K562 (cell line): Measurements from ENCODE around the gene DDIT3. TPM values are rescaled to one million over a fixed set of nuclear protein-coding genes. Genes with fewer than 3 reads are reported as not detected.

Experiments
- ATF1 ChIP-seq, 2 experiments: fragments of 450-650 bp in 1 of 2; IDR thresholded peaks; 2 replicates each; pipeline ENCODE4 v1.6.1; 2016; ENCODE audit warnings: missing compliant biosample characterization in 1 of 2, missing genetic modification characterization in 1 of 2
- IFI16 ChIP-seq: fragments of 250-450 bp; sonication (Bioruptor Pico); IDR thresholded peaks from 2 replicates; pipeline ENCODE4 v2.1.2; 2022; ENCODE audit warnings: mild to moderate bottlenecking, inconsistent platforms
- MAFF ChIP-seq: IDR thresholded peaks from 2 replicates; pipeline ENCODE4 v1.6.1; 2012; ENCODE audit warnings: low read length, improper control_type of control experiment
- NCOA2 ChIP-seq, 2 experiments: fragments of 450-650 bp; IDR thresholded peaks; 2 replicates each; pipeline ENCODE4 v1.6.1; 2018; ENCODE audit warnings: mild to moderate bottlenecking in 2 of 2, moderate library complexity in 1 of 2; ENCODE audit not compliant: partially characterized antibody in 2 of 2
- POLR2H ChIP-seq: IDR thresholded peaks from 2 replicates; pipeline ENCODE4 v1.6.1; 2016; ENCODE audit warnings: missing genetic modification characterization, low read depth, mild to moderate bottlenecking, control low read depth, missing compliant biosample characterization, moderate library complexity
- RBM17 ChIP-seq: fragments of 200-400 bp; formaldehyde crosslinking; IDR thresholded peaks from 2 replicates; pipeline ENCODE4 v1.6.1; 2017; ENCODE audit warnings: low read depth, mild to moderate bottlenecking, low read length, borderline replicate concordance
- SIN3B ChIP-seq: fragments of 450-650 bp; IDR thresholded peaks from 2 replicates; pipeline ENCODE4 v1.6.1; 2017; ENCODE audit warnings: low read depth, mild to moderate bottlenecking, moderate library complexity
- SMAD3 ChIP-seq: fragments of 450-650 bp; formaldehyde crosslinking; conservative IDR thresholded peaks from 2 replicates; pipeline ENCODE4 v1.4.0; 2020; ENCODE audit warnings: mild to moderate bottlenecking
- SMARCA4 ChIP-seq: fragments of 450-650 bp; IDR thresholded peaks from 2 replicates; pipeline ENCODE4 v1.6.1; 2016
- STAT5A ChIP-seq: IDR thresholded peaks from 2 replicates; pipeline ENCODE4 v1.6.1; 2012; ENCODE audit warnings: low read length, inconsistent platforms, borderline replicate concordance
- TBL1XR1 ChIP-seq, 2 experiments: IDR thresholded peaks; 2 replicates each; pipeline ENCODE4 v1.6.1; 2012; ENCODE audit warnings: improper control_type of control experiment in 2 of 2, low read length in 2 of 2, mild to moderate bottlenecking in 1 of 2
- TOE1 ChIP-seq, 2 experiments: fragments of 450-650 bp in 1 of 2; sonication (generic) in 1 of 2; formaldehyde crosslinking in 1 of 2; IDR thresholded peaks; 2 replicates each; pipeline versions ENCODE4 v1.7.1 to v1.8.0; 2016 to 2022; ENCODE audit warnings: borderline replicate concordance in 2 of 2, mild to moderate bottlenecking in 2 of 2, antibody characterized with exemption in 1 of 2, inconsistent platforms in 1 of 2, low read depth in 1 of 2, missing genetic modification reagents in 1 of 2, moderate library complexity in 1 of 2
- YY1 ChIP-seq, 3 experiments: IDR thresholded peaks; 2 replicates each; pipeline ENCODE4 v1.6.1; 2011; ENCODE audit warnings: low read length in 2 of 3, mild to moderate bottlenecking in 2 of 3, moderate library complexity in 2 of 3, borderline replicate concordance in 1 of 3, control low read depth in 1 of 3, low read depth in 1 of 3; ENCODE audit not compliant: insufficient read depth in 3 of 3, insufficient replicate concordance in 2 of 3, control insufficient read depth in 1 of 3, insufficient read length in 1 of 3; ENCODE audit errors: extremely low read depth in 1 of 3
- ZNF143 ChIP-seq: sonication (generic); formaldehyde crosslinking; IDR thresholded peaks from 2 replicates; pipeline ENCODE4 v1.9.0; 2022; ENCODE audit warnings: mild to moderate bottlenecking, missing genetic modification reagents
- polyA plus RNA-seq, 8 experiments: library from polyadenylated mRNA; depleted of rRNA in 4 of 8; stranded (reverse) in 5 of 8; unstranded in 3 of 8; fragments of >200 nt; fragmentation: Nextera tagmentation in 2 of 8; fragmentation: Illumina TruSeq in 1 of 8; extraction: Ambion mirVana in 2 of 8; extraction: Trizol in 1 of 8; gene quantifications; 2 replicates each; pipeline versions ENCODE4 v1.2.1 to v1.2.3, GENCODE V29; 2011 to 2014; ENCODE audit warnings: inconsistent platforms in 1 of 8, missing spikeins in 1 of 8
- total RNA-seq, 7 experiments: library from RNA; depleted of rRNA in 6 of 7; stranded (reverse); fragments of >200 nt in 6 of 7; fragmentation: Illumina TruSeq in 2 of 7; extraction: Trizol in 2 of 7; gene quantifications; 2 replicates each; pipeline versions ENCODE4 v1.2.1 to v1.2.3, GENCODE V29; 2011 to 2021; ENCODE audit warnings: low replicate concordance in 1 of 7
- TF ChIP-seq, protein P1 (sequence below), 2 experiments: fragments of 450-650 bp; conservative IDR thresholded peaks; 2 replicates each; pipeline ENCODE4 v1.6.1; 2017; ENCODE audit warnings: mild to moderate bottlenecking in 2 of 2, moderate library complexity in 2 of 2
- TF ChIP-seq, protein P2 (sequence below): fragments of 250-450 bp; sonication (Bioruptor Pico); IDR thresholded peaks from 2 replicates; pipeline ENCODE4 v1.5.0; 2020; ENCODE audit warnings: mild to moderate bottlenecking
- TF ChIP-seq, protein P3 (sequence below): fragments of 200-800 bp; sonication (Bioruptor generic); IDR thresholded peaks from 2 replicates; pipeline ENCODE4 v1.6.1; 2017; ENCODE audit warnings: missing genetic modification characterization, missing compliant biosample characterization
- TF ChIP-seq, protein P4 (sequence below): fragments of 450-650 bp; formaldehyde crosslinking; conservative IDR thresholded peaks from 2 replicates; pipeline ENCODE4 v1.4.0; 2022; ENCODE audit warnings: mild to moderate bottlenecking, missing genetic modification characterization

DDIT3 gene
- total and polyA plus RNA-seq, 9 of the 15 experiments (the other 6 are each of a cell fraction or from before 2014, with no cell fraction given): 59.1 to 272 (median 89.9) TPM

DNA sequence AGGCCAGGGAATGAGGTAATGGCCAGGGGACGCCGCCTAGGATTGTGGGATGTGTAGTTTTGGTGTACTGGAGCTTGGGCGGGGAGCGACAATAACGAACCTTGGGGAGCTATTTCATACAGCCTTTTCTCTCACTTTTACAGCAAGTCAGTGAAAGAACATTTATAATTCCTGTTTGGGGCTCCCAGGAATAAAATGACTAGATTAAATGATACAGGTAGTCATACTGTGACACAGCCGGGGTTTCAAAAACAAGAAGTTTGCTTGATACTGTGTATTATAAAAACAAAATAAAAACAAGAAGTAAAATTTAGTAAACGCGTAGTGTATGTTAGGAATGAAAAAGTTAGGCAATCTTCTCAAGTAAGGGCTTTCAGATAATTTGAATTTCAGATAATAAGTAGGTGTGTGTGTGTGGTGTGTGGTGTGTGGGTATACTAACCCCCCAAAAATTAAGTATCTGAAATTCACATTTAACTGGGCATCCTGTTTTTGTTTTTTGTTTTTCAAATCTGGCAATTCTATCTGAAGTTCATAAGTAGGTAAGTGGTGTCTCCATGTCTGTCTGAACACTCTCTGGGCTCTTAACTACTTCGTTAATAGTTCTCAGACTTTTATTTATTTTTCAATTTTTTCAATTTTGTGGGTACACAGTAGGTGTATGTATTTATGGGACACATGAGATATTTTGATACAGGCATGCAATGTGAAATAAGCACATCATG lies 27.1 kb upstream of the DDIT3 start (continued):
- TF ChIP-seq, protein P1, sequence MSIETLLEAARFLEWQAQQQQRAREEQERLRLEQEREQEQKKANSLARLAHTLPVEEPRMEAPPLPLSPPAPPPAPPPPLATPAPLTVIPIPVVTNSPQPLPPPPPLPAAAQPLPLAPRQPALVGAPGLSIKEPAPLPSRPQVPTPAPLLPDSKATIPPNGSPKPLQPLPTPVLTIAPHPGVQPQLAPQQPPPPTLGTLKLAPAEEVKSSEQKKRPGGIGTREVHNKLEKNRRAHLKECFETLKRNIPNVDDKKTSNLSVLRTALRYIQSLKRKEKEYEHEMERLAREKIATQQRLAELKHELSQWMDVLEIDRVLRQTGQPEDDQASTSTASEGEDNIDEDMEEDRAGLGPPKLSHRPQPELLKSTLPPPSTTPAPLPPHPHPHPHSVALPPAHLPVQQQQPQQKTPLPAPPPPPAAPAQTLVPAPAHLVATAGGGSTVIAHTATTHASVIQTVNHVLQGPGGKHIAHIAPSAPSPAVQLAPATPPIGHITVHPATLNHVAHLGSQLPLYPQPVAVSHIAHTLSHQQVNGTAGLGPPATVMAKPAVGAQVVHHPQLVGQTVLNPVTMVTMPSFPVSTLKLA (conservative IDR thresholded peaks at IDR 0.05): peak in 1 of 2 experiments; percentile 21; a peak in 1 of 4 replicates
- TF ChIP-seq SMAD3 (CRISPR knock-in tag): no peak
- no peak for TF ChIP-seq ATF1 (CRISPR knock-in tag; IDR thresholded peaks at IDR 0.05)
- TF ChIP-seq ATF1 (tag; IDR thresholded peaks at IDR 0.05): peak; percentile 92
- no peak for TF ChIP-seq TOE1 (IDR thresholded peaks at IDR 0.05; ENCODE audit: borderline replicate concordance)
- TF ChIP-seq TOE1 (CRISPR knock-in tag; IDR thresholded peaks at IDR 0.05; ENCODE audit: borderline replicate concordance, low read depth): no peak
- TF ChIP-seq SMARCA4: 0 out of 2 replicates have a peak, but pooled peaks have one; percentile 27
- TF ChIP-seq, protein P2, sequence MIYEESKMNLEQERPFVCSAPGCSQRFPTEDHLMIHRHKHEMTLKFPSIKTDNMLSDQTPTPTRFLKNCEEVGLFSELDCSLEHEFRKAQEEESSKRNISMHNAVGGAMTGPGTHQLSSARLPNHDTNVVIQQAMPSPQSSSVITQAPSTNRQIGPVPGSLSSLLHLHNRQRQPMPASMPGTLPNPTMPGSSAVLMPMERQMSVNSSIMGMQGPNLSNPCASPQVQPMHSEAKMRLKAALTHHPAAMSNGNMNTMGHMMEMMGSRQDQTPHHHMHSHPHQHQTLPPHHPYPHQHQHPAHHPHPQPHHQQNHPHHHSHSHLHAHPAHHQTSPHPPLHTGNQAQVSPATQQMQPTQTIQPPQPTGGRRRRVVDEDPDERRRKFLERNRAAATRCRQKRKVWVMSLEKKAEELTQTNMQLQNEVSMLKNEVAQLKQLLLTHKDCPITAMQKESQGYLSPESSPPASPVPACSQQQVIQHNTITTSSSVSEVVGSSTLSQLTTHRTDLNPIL (CRISPR knock-in tag): no peak
- no peak for TF ChIP-seq NCOA2 (IDR thresholded peaks at IDR 0.05; ENCODE audit: partially characterized antibody in 2 of 2)
- TF ChIP-seq, protein P3, sequence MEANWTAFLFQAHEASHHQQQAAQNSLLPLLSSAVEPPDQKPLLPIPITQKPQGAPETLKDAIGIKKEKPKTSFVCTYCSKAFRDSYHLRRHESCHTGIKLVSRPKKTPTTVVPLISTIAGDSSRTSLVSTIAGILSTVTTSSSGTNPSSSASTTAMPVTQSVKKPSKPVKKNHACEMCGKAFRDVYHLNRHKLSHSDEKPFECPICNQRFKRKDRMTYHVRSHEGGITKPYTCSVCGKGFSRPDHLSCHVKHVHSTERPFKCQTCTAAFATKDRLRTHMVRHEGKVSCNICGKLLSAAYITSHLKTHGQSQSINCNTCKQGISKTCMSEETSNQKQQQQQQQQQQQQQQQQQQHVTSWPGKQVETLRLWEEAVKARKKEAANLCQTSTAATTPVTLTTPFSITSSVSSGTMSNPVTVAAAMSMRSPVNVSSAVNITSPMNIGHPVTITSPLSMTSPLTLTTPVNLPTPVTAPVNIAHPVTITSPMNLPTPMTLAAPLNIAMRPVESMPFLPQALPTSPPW (CRISPR knock-in tag): peak; percentile 51
- no peak for TF ChIP-seq IFI16 (CRISPR knock-in tag)
- TF ChIP-seq, protein P4, sequence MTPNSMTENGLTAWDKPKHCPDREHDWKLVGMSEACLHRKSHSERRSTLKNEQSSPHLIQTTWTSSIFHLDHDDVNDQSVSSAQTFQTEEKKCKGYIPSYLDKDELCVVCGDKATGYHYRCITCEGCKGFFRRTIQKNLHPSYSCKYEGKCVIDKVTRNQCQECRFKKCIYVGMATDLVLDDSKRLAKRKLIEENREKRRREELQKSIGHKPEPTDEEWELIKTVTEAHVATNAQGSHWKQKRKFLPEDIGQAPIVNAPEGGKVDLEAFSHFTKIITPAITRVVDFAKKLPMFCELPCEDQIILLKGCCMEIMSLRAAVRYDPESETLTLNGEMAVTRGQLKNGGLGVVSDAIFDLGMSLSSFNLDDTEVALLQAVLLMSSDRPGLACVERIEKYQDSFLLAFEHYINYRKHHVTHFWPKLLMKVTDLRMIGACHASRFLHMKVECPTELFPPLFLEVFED (CRISPR knock-in tag): 0 out of 2 replicates have a peak, but pooled peaks have one; percentile 10
- TF ChIP-seq MAFF: no peak
- TF ChIP-seq YY1 (IDR thresholded peaks at IDR 0.05; ENCODE audit: borderline replicate concordance in 1 of 3, control insufficient read depth in 1 of 3, extremely low read depth in 1 of 3, insufficient read depth in 3 of 3, insufficient read length in 1 of 3, insufficient replicate concordance in 2 of 3, low read depth in 1 of 3, low read length in 2 of 3): peak in 2 of 3 experiments; percentile 53 to 72
- peak; percentile 87 for TF ChIP-seq POLR2H (tag)
- TF ChIP-seq SIN3B: no peak
- TF ChIP-seq RBM17: no peak
- TF ChIP-seq ZNF143: peak; percentile 89
- 0 out of 4 replicates have a peak, but pooled peaks of 1 of the 2 experiments have one; percentile 29 for TF ChIP-seq TBL1XR1 (IDR thresholded peaks at IDR 0.05; ENCODE audit: low read length in 2 of 2)
- TF ChIP-seq STAT5A: no peak
